Stimulated activated CD8-positive, alpha-beta memory T cell treated with anti-CD3 and anti-CD28 coated beads, Interleukin-4, amount 100 ng/mL, for 4 hours (primary cell): ENCODE data around the gene HUWE1.
"Not testable (repeated sequence)": the region's sequence is repeated elsewhere in the genome, so short reads cannot be mapped to it uniquely, and the experiment has no call there.

Experiments used
- DNase-seq, 2 donors: peaks; one replicate each; pipeline ENCODE4 v3.0.0-alpha.2; 2020; ENCODE audit warnings: low read depth in 2 of 2, low spot score in 1 of 2

HUWE1 gene

GRCh38 chrX:53511322-53511721 lies 175.2 kb downstream of the HUWE1 start:
- DNase-seq = no peak

GRCh38 chrX:53504035-53504434 lies 182.5 kb downstream of the HUWE1 start:
- DNase-seq = not testable (repeated sequence)

GRCh38 chrX:53494436-53494835 lies 192.1 kb downstream of the HUWE1 start:
- DNase-seq = no peak

- DNase-seq = no peak
Observed at GRCh38 chrX:53486285-53486684, 200.2 kb downstream of the HUWE1 start.

GRCh38 chrX:53483838-53484405 lies 202.6 kb downstream of the HUWE1 start:
- DNase-seq = no peak

GRCh38 chrX:53483416-53483815 lies 203.1 kb downstream of the HUWE1 start:
- DNase-seq = no peak
